ENCODE data around the gene PYCARD. TPM values are rescaled to one million over a fixed set of nuclear protein-coding genes. Genes with fewer than 3 reads are reported as not detected.
A peak's percentile ranks its signal among the peaks of the same experiment; 100 is the strongest.
"Not testable (repeated sequence)": the region's sequence is repeated elsewhere in the genome, so short reads cannot be mapped to it uniquely, and the experiment has no call there.

The PYCARD gene
- total RNA-seq, 1 donor, result 238 TPM

GRCh38 chr16:31215287-31216162 is 13.0 kb upstream of the PYCARD start:
- no peak for DNase-seq (ENCODE audit: low read depth in 2 of 3, low spot score in 2 of 3)

- DNase-seq (ENCODE audit: low read depth in 2 of 3, low spot score in 2 of 3), result peak in 1 of 3 donors; percentile 49
Observed at GRCh38 chr16:31214708-31215286, 12.2 kb upstream of the PYCARD start.

GRCh38 chr16:31213877-31214707 is 11.5 kb upstream of the PYCARD start, which contains the start of gene TRIM72:
TSS of gene TRIM72 (plus strand) at chr16:31214119. CDS start at chr16:31214739, 620 bp downstream.
- DNase-seq (ENCODE audit: low read depth in 2 of 3, low spot score in 2 of 3), result peak in 1 of 3 donors; percentile 37

- DNase-seq (ENCODE audit: low read depth in 2 of 3, low spot score in 2 of 3), result no peak
Observed at GRCh38 chr16:31213342-31213741, 10.8 kb upstream of the PYCARD start.

GRCh38 chr16:31206776-31207175 is 4.2 kb upstream of the PYCARD start:
- no peak for DNase-seq (ENCODE audit: low read depth in 2 of 3, low spot score in 2 of 3)

- DNase-seq (ENCODE audit: low read depth in 2 of 3, low spot score in 2 of 3), result no peak
Observed at GRCh38 chr16:31204871-31205666, 2.5 kb upstream of the PYCARD start.

GRCh38 chr16:31201582-31202413 is 762 bp downstream of the PYCARD start:
- DNase-seq (ENCODE audit: low read depth in 2 of 3, low spot score in 2 of 3), result peak in 2 of 3 donors; percentile 59 to 61

- DNase-seq (ENCODE audit: low read depth in 2 of 3, low spot score in 2 of 3), result peak in 2 of 3 donors; percentile 84 to 87
Observed at GRCh38 chr16:31200821-31201568, 1.6 kb downstream of the PYCARD start.

GRCh38 chr16:31200111-31200510 is 2.4 kb downstream of the PYCARD start:
- DNase-seq (ENCODE audit: low read depth in 2 of 3, low spot score in 2 of 3), result not testable (repeated sequence)

GRCh38 chr16:31199430-31200041 is 3.0 kb downstream of the PYCARD start:
- no peak for DNase-seq (ENCODE audit: low read depth in 2 of 3, low spot score in 2 of 3)

GRCh38 chr16:31198207-31198882 is 4.2 kb downstream of the PYCARD start:
- no peak for DNase-seq (ENCODE audit: low read depth in 2 of 3, low spot score in 2 of 3)

GRCh38 chr16:31196324-31197088 is 6.1 kb downstream of the PYCARD start:
- no peak for DNase-seq (ENCODE audit: low read depth in 2 of 3, low spot score in 2 of 3)

- not testable (repeated sequence) for DNase-seq (ENCODE audit: low read depth in 2 of 3, low spot score in 2 of 3)
Observed at GRCh38 chr16:31195861-31196260, 6.7 kb downstream of the PYCARD start.

- no peak for DNase-seq (ENCODE audit: low read depth in 2 of 3, low spot score in 2 of 3)
Observed at GRCh38 chr16:31194898-31195297, 7.7 kb downstream of the PYCARD start.

GRCh38 chr16:31193874-31194273 is 8.7 kb downstream of the PYCARD start:
- no peak for DNase-seq (ENCODE audit: low read depth in 2 of 3, low spot score in 2 of 3)

- DNase-seq (ENCODE audit: low read depth in 2 of 3, low spot score in 2 of 3), result no peak
Observed at GRCh38 chr16:31192856-31193642, 9.5 kb downstream of the PYCARD start.

All from hematopoietic multipotent progenitor cell (in vitro differentiated cells).